ENCODE results near the gene RAPGEF5.

The RAPGEF5 gene

GRCh38 chr7:22138886-22139285 is 218.1 kb downstream of the RAPGEF5 start:
- TF ChIP-seq, protein P1, sequence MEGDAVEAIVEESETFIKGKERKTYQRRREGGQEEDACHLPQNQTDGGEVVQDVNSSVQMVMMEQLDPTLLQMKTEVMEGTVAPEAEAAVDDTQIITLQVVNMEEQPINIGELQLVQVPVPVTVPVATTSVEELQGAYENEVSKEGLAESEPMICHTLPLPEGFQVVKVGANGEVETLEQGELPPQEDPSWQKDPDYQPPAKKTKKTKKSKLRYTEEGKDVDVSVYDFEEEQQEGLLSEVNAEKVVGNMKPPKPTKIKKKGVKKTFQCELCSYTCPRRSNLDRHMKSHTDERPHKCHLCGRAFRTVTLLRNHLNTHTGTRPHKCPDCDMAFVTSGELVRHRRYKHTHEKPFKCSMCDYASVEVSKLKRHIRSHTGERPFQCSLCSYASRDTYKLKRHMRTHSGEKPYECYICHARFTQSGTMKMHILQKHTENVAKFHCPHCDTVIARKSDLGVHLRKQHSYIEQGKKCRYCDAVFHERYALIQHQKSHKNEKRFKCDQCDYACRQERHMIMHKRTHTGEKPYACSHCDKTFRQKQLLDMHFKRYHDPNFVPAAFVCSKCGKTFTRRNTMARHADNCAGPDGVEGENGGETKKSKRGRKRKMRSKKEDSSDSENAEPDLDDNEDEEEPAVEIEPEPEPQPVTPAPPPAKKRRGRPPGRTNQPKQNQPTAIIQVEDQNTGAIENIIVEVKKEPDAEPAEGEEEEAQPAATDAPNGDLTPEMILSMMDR (IDR thresholded peaks at IDR 0.05; ENCODE audit: extremely low read depth, missing control alignments), result no peak

DNA sequence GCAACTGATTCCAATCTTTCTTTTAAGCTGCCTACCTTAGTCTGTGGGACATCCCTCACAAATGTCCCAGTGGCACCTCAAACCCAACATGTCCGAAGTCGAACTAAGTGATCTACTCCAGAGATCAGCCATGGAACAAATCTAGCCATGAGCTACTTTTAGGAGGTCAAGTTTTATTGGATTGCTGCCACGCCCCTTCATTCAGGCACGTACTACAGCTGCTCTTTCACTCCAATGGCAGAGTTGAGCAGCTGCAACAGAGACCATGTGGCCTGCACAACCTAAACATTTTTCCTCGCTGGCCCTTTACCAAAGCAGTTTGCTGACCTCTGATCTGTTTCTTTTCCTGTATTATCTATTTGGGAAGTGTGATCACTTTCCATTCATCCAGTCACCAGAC is 218.8 kb downstream of the RAPGEF5 start:
- DNase-seq (ENCODE audit: low spot score), result no peak
- TF ChIP-seq, protein P1 (IDR thresholded peaks at IDR 0.05; ENCODE audit: extremely low read depth, missing control alignments), result no peak

More at GRCh38 chr7:22138886-22139285, 218.1 kb downstream of the RAPGEF5 start:
- no peak for DNase-seq (ENCODE audit: low spot score)

- DNase-seq (ENCODE audit: low spot score), result no peak
- TF ChIP-seq, protein P1 (IDR thresholded peaks at IDR 0.05; ENCODE audit: extremely low read depth, missing control alignments), result no peak
Observed at GRCh38 chr7:22137466-22137865, 219.5 kb downstream of the RAPGEF5 start.

DNA sequence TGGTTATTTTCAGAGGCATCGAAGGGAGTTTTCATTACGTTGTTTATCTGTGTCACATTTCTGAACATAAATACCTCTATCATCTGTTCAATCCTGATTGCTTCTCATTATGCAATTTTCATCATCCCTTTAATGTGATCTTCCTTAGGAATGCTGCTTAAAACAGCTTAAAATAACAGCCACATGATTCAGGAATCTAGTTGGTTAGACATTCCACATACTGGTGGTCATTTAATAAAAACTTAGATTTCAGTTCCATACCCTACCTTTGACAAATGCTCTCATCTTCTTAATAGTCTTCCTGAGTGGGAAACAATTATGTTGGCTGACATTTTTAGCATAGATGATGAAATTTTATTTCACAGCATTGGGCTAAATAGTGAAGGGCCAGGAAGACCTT is 219.9 kb downstream of the RAPGEF5 start:
- no peak for DNase-seq (ENCODE audit: low spot score)
- TF ChIP-seq, protein P1 (IDR thresholded peaks at IDR 0.05; ENCODE audit: extremely low read depth, missing control alignments), result no peak

- DNase-seq (ENCODE audit: low spot score), result no peak
- TF ChIP-seq, protein P1 (IDR thresholded peaks at IDR 0.05; ENCODE audit: extremely low read depth, missing control alignments), result no peak
Observed at GRCh38 chr7:22129819-22130580, 227.0 kb downstream of the RAPGEF5 start.

DNA sequence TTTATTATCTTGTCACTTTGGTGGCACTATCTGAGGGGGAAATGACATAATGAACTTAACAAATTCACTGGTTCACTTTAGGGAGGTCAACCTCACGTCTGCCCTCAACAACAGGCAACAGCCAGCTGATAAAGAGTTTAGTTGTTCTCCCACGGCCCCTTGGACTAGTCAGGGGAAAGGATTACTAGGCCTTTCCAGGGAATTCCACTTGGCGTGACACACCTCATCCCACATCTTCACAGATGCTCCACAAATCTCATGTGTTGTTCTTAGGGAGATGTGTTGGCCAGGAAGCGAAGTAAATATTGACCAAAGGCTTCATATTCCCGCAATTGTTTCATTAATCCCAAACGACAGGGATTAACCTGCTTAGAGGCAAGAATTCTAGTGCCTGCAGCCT is 227.8 kb downstream of the RAPGEF5 start:
- TF ChIP-seq, protein P1 (IDR thresholded peaks at IDR 0.05; ENCODE audit: extremely low read depth, missing control alignments), result no peak
- DNase-seq (ENCODE audit: low spot score), result no peak

DNA sequence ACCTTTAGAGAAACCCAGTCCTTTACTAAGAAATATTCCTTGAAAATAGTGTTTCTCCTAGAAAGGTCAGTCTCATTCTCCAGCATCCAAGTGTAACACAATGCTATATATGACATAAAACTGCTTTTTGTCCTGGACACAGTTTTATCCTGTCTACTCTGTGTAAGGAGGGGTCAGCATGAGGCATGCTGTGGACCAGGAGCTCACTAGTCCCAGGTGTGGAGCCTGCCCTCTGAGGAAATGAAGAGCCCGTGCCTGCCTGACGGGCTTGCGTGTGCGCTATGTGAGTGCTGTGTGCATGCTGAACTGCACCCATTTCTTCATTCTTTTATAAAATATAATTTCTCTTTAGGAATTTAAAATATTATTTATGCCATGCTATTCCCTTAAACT is 228.4 kb downstream of the RAPGEF5 start:
- no peak for DNase-seq (ENCODE audit: low spot score)
- TF ChIP-seq, protein P1 (IDR thresholded peaks at IDR 0.05; ENCODE audit: extremely low read depth, missing control alignments), result no peak
